Stimulated activated memory B cell treated with anti-CD40 and anti-IgM and Interleukin-4, amounts not matched to agents 10 μg/mL and 1 μg/mL and 100 μg/mL, for 72 hours (primary cell): ENCODE results near the gene GASK1A.

ENCODE experiments used
- ATAC-seq: fragments of 150-1000 bp; cut with Tn5 transposase; 2 replicates; pipeline ENCODE4 v1.10.0; 2021
- H3K27ac Mint-ChIP-seq: one replicate; pipeline ENCODE4 v1.8.0; 2022; ENCODE audit warnings: mild to moderate bottlenecking, mixed read lengths
- H3K27me3 Mint-ChIP-seq: one replicate; pipeline ENCODE4 v1.8.0; 2022; ENCODE audit warnings: mixed read lengths
- H3K36me3 Mint-ChIP-seq: one replicate; pipeline ENCODE4 v1.8.0; 2022; ENCODE audit warnings: mixed read lengths
- H3K4me1 Mint-ChIP-seq: one replicate; pipeline ENCODE4 v1.8.0; 2022; ENCODE audit warnings: mixed read lengths
- H3K4me3 Mint-ChIP-seq: one replicate; pipeline ENCODE4 v1.8.0; 2022; ENCODE audit warnings: mild to moderate bottlenecking, moderate library complexity, mixed read lengths
- H3K9me3 Mint-ChIP-seq: one replicate; pipeline ENCODE4 v1.8.0; 2022; ENCODE audit warnings: mixed read lengths

The GASK1A gene

GRCh38 chr3:43073116-43073835 lies 94.2 kb downstream of the GASK1A start:
- Mint-ChIP-seq H3K4me1 (no peaks in the 10 kb centered on the region), H3K4me3 (no peak overlapping the region), H3K9me3 (no peaks in the 10 kb centered on the region), H3K27me3 (no peaks in the 10 kb centered on the region), H3K27ac (no peak overlapping the region), H3K36me3 (peaks cover 3% of the 10 kb centered on the region)
- peak; percentile 40 for ATAC-seq

GRCh38 chr3:43073836-43074220 lies 94.7 kb downstream of the GASK1A start:
- Mint-ChIP-seq H3K27ac (no peak overlapping the region), H3K27me3 (no peaks in the 10 kb centered on the region), H3K4me1 (no peaks in the 10 kb centered on the region), H3K36me3 (peaks cover 8% of the 10 kb centered on the region), H3K4me3 (no peak overlapping the region), H3K9me3 (no peaks in the 10 kb centered on the region)
- ATAC-seq, result peak; percentile 40

DNA sequence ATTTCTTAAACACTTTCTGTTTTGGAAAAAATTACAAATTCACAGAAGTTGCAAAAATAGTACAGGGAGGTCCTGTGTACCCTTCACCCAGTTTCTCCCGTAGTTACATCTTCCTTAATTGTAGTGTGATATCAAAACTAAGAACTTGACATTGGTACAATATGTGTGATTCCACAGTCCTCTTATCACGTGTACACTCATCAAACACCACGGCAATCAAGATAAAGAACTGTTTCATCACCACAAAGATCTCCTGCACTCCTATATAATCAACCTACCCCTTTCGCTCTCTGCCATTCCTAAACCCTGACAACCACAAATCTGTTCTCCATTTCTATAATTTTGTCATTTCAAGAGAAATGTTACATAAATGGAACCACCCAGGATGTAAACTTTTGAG lies 95.4 kb downstream of the GASK1A start:
- ATAC-seq, result no peak
- Mint-ChIP-seq H3K36me3 (peaks cover 15% of the 10 kb centered on the region), H3K27ac (no peak overlapping the region), H3K27me3 (no peaks in the 10 kb centered on the region), H3K4me3 (no peak overlapping the region), H3K9me3 (no peaks in the 10 kb centered on the region), H3K4me1 (no peaks in the 10 kb centered on the region)

- no peak overlapping the region for H3K27ac Mint-ChIP-seq
- no peak for ATAC-seq
- H3K36me3 Mint-ChIP-seq, result peaks cover 21% of the 10 kb centered on the region
- H3K4me3 Mint-ChIP-seq, result no peak overlapping the region
- H3K4me1 Mint-ChIP-seq, result no peaks in the 10 kb centered on the region
- H3K9me3 Mint-ChIP-seq, result no peaks in the 10 kb centered on the region
- no peaks in the 10 kb centered on the region for H3K27me3 Mint-ChIP-seq
These were observed 96.0 kb downstream of the GASK1A start for GRCh38 chr3:43074901-43075689.

DNA sequence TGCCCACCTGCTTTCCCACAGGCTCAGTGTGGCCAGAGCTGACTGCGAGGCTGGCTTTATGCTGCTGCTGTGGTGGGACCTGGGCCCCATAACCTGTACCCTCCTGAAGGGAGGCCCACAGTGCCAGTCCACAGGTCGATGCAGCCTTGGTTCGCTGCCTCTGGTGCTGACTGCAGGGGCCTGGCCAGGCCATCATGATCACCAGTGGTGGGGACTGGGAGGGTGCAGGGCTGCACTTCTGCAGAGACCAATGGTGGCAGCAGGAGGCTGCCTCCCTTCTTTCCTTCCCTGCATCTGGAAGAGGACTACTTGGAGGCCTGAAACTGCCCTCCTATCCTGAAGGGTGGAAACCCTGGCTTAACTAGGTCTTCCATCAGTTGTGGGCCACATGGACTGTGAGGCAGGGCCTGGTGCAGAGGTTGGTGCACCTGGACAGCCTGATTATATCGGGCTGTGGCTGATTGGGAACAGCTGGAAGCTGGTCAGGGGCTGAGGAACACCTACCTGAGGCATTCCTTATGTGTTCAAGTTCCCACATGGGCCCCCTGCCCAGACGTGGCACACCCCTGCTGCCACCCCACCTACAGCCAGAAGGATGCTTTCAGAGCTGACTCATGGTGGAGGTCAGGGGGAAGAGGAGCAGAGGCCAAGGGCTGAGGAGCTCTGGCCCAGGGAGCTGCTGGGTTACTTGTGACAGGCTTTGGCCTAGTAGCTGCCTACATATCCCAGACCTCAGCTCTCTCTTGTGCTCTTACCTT lies 97.0 kb downstream of the GASK1A start:
- Mint-ChIP-seq H3K27ac (no peak overlapping the region), H3K4me3 (no peak overlapping the region), H3K27me3 (no peaks in the 10 kb centered on the region), H3K9me3 (no peaks in the 10 kb centered on the region), H3K36me3 (peaks cover 31% of the 10 kb centered on the region), H3K4me1 (no peaks in the 10 kb centered on the region)
- peak; percentile 34 for ATAC-seq

GRCh38 chr3:43076857-43077256 lies 97.7 kb downstream of the GASK1A start:
- no peak for ATAC-seq
- Mint-ChIP-seq H3K27ac (no peak overlapping the region), H3K9me3 (no peaks in the 10 kb centered on the region), H3K4me3 (no peak overlapping the region), H3K4me1 (no peaks in the 10 kb centered on the region), H3K36me3 (peaks cover 36% of the 10 kb centered on the region), H3K27me3 (no peaks in the 10 kb centered on the region)

- Mint-ChIP-seq H3K4me3 (no peak overlapping the region), H3K36me3 (peaks cover 37% of the 10 kb centered on the region), H3K27ac (no peak overlapping the region), H3K9me3 (no peaks in the 10 kb centered on the region), H3K4me1 (no peaks in the 10 kb centered on the region), H3K27me3 (no peaks in the 10 kb centered on the region)
- ATAC-seq, result no peak
These were observed 98.2 kb downstream of the GASK1A start for GRCh38 chr3:43077261-43077660.

- no peak for ATAC-seq
- H3K27me3 Mint-ChIP-seq, result no peaks in the 10 kb centered on the region
- peaks cover 42% of the 10 kb centered on the region for H3K36me3 Mint-ChIP-seq
- H3K9me3 Mint-ChIP-seq, result no peaks in the 10 kb centered on the region
- no peak overlapping the region for H3K4me3 Mint-ChIP-seq
- H3K4me1 Mint-ChIP-seq, result no peaks in the 10 kb centered on the region
- no peak overlapping the region for H3K27ac Mint-ChIP-seq
These were observed 98.6 kb downstream of the GASK1A start for GRCh38 chr3:43077707-43078106.

GRCh38 chr3:43079536-43080332 lies 100.6 kb downstream of the GASK1A start:
- Mint-ChIP-seq H3K4me3 (no peak overlapping the region), H3K27me3 (no peaks in the 10 kb centered on the region), H3K4me1 (no peaks in the 10 kb centered on the region), H3K36me3 (peaks cover 56% of the 10 kb centered on the region), H3K27ac (no peak overlapping the region), H3K9me3 (no peaks in the 10 kb centered on the region)
- no peak for ATAC-seq

DNA sequence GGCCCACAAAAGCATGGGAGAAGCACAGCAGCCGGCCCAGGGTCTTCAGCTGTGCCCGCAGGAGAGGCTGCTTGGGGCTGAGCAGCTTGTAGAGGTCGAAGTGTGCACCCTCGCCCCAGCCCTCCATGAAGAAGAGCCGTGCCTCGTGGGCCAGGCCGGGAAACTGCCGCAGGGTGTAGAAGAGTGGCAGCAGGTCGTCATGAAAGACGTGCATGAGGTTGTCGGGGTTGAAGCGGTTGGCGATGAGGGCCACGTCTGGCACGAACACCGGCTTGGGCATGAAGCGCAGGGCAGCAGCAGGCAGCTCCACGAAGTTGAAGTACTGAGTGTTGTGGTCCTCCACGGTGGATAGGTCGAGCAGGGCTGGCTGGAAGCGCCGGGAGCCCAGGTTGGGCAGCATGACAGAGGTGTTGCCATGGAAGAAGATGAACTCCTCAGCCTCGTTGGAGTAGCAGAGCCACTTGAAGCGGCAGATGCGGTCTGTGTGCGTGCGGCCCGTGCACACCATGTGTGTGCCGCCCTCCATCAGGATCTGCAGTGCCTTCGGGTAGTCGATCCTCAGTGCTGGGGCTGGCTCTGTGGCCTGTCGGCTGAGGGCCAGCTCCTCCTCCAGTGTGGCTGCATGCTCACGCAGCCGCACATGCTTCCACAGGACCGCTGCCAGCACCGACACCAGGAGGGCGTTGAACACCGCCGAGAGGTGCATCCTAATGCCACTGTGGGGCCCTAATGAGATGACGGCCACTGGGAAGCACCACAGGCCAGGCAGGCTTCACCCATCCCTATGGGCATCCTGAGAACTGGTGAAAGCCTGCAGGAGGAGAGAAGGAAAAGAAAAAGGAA lies 101.8 kb downstream of the GASK1A start:
- Mint-ChIP-seq H3K9me3 (no peaks in the 10 kb centered on the region), H3K36me3 (peaks cover 63% of the 10 kb centered on the region), H3K27ac (no peak overlapping the region), H3K27me3 (no peaks in the 10 kb centered on the region), H3K4me1 (no peaks in the 10 kb centered on the region), H3K4me3 (no peak overlapping the region)
- no peak for ATAC-seq

GRCh38 chr3:43081796-43082195 lies 102.7 kb downstream of the GASK1A start:
- Mint-ChIP-seq H3K4me3 (no peak overlapping the region), H3K27ac (no peak overlapping the region), H3K4me1 (no peaks in the 10 kb centered on the region), H3K36me3 (peaks cover 63% of the 10 kb centered on the region), H3K27me3 (no peaks in the 10 kb centered on the region), H3K9me3 (no peaks in the 10 kb centered on the region)
- ATAC-seq, result no peak

GRCh38 chr3:43082457-43082856 lies 103.3 kb downstream of the GASK1A start:
- ATAC-seq, result no peak
- H3K4me1 Mint-ChIP-seq, result no peaks in the 10 kb centered on the region
- no peaks in the 10 kb centered on the region for H3K27me3 Mint-ChIP-seq
- no peaks in the 10 kb centered on the region for H3K9me3 Mint-ChIP-seq
- H3K36me3 Mint-ChIP-seq, result peaks cover 63% of the 10 kb centered on the region
- H3K27ac Mint-ChIP-seq, result no peak overlapping the region
- H3K4me3 Mint-ChIP-seq, result no peak overlapping the region

DNA sequence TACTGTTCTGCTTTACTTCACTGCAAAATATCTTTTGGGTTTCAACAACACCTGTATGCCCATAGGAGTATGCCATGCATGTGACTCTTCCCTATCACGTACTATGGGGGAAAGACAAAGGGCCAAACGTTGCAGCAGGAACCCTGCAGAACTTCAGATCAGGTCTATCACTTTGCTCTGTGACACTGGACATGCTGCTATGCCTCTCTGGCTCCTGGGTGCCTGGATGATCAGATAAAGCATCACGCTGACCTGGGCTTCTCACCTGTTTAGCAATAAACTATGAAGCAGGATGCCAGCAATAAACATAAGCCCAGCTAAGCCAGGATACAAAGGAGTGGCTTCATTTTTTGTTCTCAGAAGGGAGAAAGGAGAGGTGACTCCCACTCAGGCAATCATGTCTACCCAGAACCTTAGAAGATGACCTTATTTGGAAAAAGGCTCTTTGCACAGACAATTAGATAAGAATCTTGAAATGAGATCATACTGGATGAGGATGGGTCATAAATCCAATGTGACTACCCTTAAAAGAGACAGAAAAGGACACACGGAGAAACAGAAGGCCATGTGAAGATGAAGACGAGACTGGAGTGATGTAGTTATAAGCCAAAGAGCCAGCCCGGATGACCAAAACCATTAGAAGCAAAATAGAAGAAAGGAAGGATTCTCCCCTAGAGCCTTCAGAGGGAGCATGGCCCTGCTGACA lies 107.5 kb downstream of the GASK1A start:
- H3K9me3 Mint-ChIP-seq, result no peaks in the 10 kb centered on the region
- H3K4me1 Mint-ChIP-seq, result no peaks in the 10 kb centered on the region
- H3K36me3 Mint-ChIP-seq, result peaks cover 33% of the 10 kb centered on the region
- ATAC-seq, result no peak
- no peaks in the 10 kb centered on the region for H3K27me3 Mint-ChIP-seq
- no peak overlapping the region for H3K4me3 Mint-ChIP-seq
- no peak overlapping the region for H3K27ac Mint-ChIP-seq
